OCI-LY3 (cell line): ENCODE results near the gene ECHS1.

Source experiments
- H2AFZ ChIP-seq: fragments of 200-600, 300-600 bp; shearing (Covaris generic); 2 replicates; pipeline ENCODE4 v1.6.0; 2014; ENCODE audit warnings: antibody characterized with exemption, low read depth, low read length
- H3K27ac ChIP-seq: fragments of 200-600, 300-600 bp; sonication (generic); 2 replicates; pipeline ENCODE4 v1.5.1; 2014; ENCODE audit warnings: mild to moderate bottlenecking, low read length, moderate library complexity, mixed read lengths
- H3K27me3 ChIP-seq: fragments of 200-600, 300-600 bp; sonication (generic); 2 replicates; pipeline ENCODE4 v1.6.1; 2014; ENCODE audit warnings: low read depth, low read length, mixed read lengths
- H3K36me3 ChIP-seq: fragments of 200-600, 300-600 bp; sonication (generic); replicated peaks from 2 replicates; pipeline ENCODE3; 2014; ENCODE audit warnings: low read depth, low read length, mixed read lengths
- H3K4me1 ChIP-seq: fragments of 300-600, 200-600 bp; sonication (generic); 2 replicates; pipeline ENCODE4 v1.6.1; 2014; ENCODE audit warnings: low read length, mixed read lengths
- H3K4me2 ChIP-seq: fragments of 200-600, 300-600 bp; sonication (generic); 2 replicates; pipeline ENCODE4 v1.6.1; 2014; ENCODE audit warnings: low read length, mixed read lengths
- H3K4me3 ChIP-seq: fragments of 300-600, 200-600 bp; sonication (generic); 2 replicates; pipeline ENCODE4 v1.5.1; 2014; ENCODE audit warnings: antibody characterized with exemption, mild to moderate bottlenecking, low read length, moderate library complexity
- H3K79me2 ChIP-seq: fragments of 300-600, 200-600 bp; shearing (Covaris generic); 2 replicates; pipeline ENCODE4 v1.6.1; 2014; ENCODE audit warnings: mild to moderate bottlenecking, low read length, mixed read lengths
- H3K9ac ChIP-seq: fragments of 300-600, 200-600 bp; shearing (Covaris generic); 2 replicates; pipeline ENCODE4 v1.6.0; 2014; ENCODE audit warnings: mild to moderate bottlenecking, low read length, moderate library complexity
- H3K9me3 ChIP-seq: fragments of 200-600, 300-600 bp; shearing (Covaris generic); 2 replicates; pipeline ENCODE4 v1.6.1; 2014; ENCODE audit warnings: low read length, mixed read lengths; ENCODE audit not compliant: insufficient read depth
- H4K20me1 ChIP-seq: fragments of 200-600, 300-600 bp; sonication (generic); 2 replicates; pipeline ENCODE4 v1.6.1; 2016; ENCODE audit warnings: low read length, mixed read lengths; ENCODE audit not compliant: insufficient read depth
- EZH2phosphoT487 ChIP-seq: fragments of 200-600 bp; shearing (Covaris generic); IDR thresholded peaks from 2 replicates; pipeline ENCODE4 v1.6.1; 2018; ENCODE audit warnings: antibody characterized with exemption, mixed run types, low read depth
- TF ChIP-seq, protein P1 (sequence below): fragments of 200-600, 300-600 bp; sonication (generic); IDR thresholded peaks from 2 replicates; pipeline ENCODE4 v1.5.1; 2014; ENCODE audit warnings: antibody characterized with exemption, low read length, low read depth

ECHS1 gene

GRCh38 chr10:133336577-133337369, 36.4 kb downstream of the ECHS1 start, which contains the start of gene CALY:
Gene CALY, minus strand, starts transcription at chr10:133336896. Its CDS starts 7,907 bp downstream, at chr10:133328989.
- no peak for TF ChIP-seq EZH2phosphoT487
- TF ChIP-seq, protein P1, sequence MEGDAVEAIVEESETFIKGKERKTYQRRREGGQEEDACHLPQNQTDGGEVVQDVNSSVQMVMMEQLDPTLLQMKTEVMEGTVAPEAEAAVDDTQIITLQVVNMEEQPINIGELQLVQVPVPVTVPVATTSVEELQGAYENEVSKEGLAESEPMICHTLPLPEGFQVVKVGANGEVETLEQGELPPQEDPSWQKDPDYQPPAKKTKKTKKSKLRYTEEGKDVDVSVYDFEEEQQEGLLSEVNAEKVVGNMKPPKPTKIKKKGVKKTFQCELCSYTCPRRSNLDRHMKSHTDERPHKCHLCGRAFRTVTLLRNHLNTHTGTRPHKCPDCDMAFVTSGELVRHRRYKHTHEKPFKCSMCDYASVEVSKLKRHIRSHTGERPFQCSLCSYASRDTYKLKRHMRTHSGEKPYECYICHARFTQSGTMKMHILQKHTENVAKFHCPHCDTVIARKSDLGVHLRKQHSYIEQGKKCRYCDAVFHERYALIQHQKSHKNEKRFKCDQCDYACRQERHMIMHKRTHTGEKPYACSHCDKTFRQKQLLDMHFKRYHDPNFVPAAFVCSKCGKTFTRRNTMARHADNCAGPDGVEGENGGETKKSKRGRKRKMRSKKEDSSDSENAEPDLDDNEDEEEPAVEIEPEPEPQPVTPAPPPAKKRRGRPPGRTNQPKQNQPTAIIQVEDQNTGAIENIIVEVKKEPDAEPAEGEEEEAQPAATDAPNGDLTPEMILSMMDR: no peak
- no peaks in the 10 kb centered on the region for H3K36me3 ChIP-seq
- no peak within 1 kb of the TSS for H2AFZ ChIP-seq
- no peak within 1 kb of the TSS for H3K4me3 ChIP-seq
- no peaks in the 10 kb centered on the region for H3K27me3 ChIP-seq
- no peaks in the 10 kb centered on the region for H3K79me2 ChIP-seq
- no peak within 1 kb of the TSS for H3K9ac ChIP-seq
- H3K4me1 ChIP-seq: no peaks in the 10 kb centered on the region
- H3K9me3 ChIP-seq: no peaks in the 10 kb centered on the region
- no peaks in the 10 kb centered on the region for H4K20me1 ChIP-seq
- H3K27ac ChIP-seq: no peak within 1 kb of the TSS
- no peak within 1 kb of the TSS for H3K4me2 ChIP-seq

- no peaks in the 10 kb centered on the region for H4K20me1 ChIP-seq
- no peak overlapping the region for H3K9ac ChIP-seq
- no peak overlapping the region for H3K4me2 ChIP-seq
- no peaks in the 10 kb centered on the region for H3K79me2 ChIP-seq
- no peak overlapping the region for H3K4me3 ChIP-seq
- peaks cover under 1% of the 10 kb centered on the region; the same call in 1 of the 2 replicates for H3K27me3 ChIP-seq
- H3K36me3 ChIP-seq: no peaks in the 10 kb centered on the region
- H3K4me1 ChIP-seq: no peaks in the 10 kb centered on the region
- no peaks in the 10 kb centered on the region for H3K9me3 ChIP-seq
- no peak overlapping the region for H2AFZ ChIP-seq
- no peak overlapping the region for H3K27ac ChIP-seq
- TF ChIP-seq, protein P1: no peak
- TF ChIP-seq EZH2phosphoT487: no peak
Measured at GRCh38 chr10:133336118-133336576, 37.0 kb downstream of the ECHS1 start.

DNA sequence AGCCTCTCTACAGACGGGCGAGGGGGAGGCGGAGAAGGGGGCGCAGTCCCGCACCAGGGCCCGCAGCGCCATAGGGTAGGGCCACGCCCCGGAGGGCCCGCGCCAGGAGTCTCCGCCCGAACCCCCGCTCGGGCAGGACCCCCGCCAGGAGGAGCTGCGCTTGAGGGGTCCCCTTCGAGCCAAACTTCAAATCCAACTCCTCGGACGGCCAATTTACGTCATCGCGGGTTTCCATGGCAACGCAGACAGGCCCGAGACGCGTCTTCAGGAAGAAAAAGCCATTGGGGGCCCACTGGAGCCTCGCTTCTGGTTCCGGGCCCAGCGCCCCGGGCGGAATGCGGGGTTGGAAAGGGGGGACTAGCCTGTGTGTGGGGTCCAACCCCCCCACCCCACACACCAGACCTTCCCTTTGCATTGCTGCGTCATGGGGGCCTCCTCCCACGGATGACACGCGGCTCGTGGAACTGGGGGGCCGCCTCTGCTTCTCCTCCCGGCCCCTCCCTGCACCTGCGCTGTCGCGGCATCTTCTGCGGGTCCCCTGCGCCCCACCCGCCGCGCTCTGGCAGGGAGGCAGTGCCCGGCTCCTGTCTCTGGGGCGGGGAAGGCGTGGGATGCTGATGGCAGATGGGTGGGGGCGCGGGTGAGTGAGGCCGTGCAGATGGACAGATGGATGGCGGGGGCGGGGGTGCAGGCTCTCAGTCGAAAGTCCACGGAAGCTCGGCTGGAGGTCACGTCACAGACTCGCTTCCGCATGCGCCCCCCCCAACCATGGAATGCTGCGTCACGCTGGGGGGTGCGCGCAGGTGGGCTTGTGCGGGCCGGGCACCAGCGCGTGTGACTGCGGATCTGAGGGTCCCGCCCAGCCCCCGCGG, 37.7 kb downstream of the ECHS1 start:
- Histone ChIP-seq H3K27ac (no peak overlapping the region), H3K27me3 (peaks cover 5% of the 10 kb centered on the region; the same call in 1 of the 2 replicates), H3K9ac (no peak overlapping the region), H3K79me2 (no peaks in the 10 kb centered on the region), H3K9me3 (no peaks in the 10 kb centered on the region), H4K20me1 (no peaks in the 10 kb centered on the region), H3K4me3 (no peak overlapping the region), H3K4me2 (no peak overlapping the region), H2AFZ (no peak overlapping the region), H3K4me1 (no peaks in the 10 kb centered on the region), H3K36me3 (no peaks in the 10 kb centered on the region)
- TF ChIP-seq, protein P1: no peak
- TF ChIP-seq EZH2phosphoT487: no peak
